Measurements from ENCODE around the gene ADAM12. TPM values are rescaled to one million over a fixed set of nuclear protein-coding genes. Genes with fewer than 3 reads are reported as not detected.

The ADAM12 gene
- total RNA-seq, 2 donors from 2014 or later: 0.14 to 1.9 TPM

- Histone ChIP-seq H3K27me3 (replicated peaks; ENCODE audit: insufficient read depth) (no peaks in the 10 kb centered on the region), H3K27ac (no peak overlapping the region), H3K36me3 (no peaks in the 10 kb centered on the region), H3K4me1 (replicated peaks) (no peaks in the 10 kb centered on the region), H3K9me3 (no peaks in the 10 kb centered on the region), H3K4me3 (no peak overlapping the region)
- TF ChIP-seq POLR2A (IDR thresholded peaks at IDR 0.05) (no peak), CTCF (IDR thresholded peaks at IDR 0.05) (no peak), POLR2AphosphoS5 (IDR thresholded peaks at IDR 0.05) (no peak)
- intact Hi-C loops (cut with DNase I): no loop called here
- no peak for DNase-seq (ENCODE audit: low spot score)
- WGBS: 85% methylated on average over 13 of the region's 13 CpGs
Observed at GRCh38 chr10:126199221-126199998, 188.9 kb downstream of the ADAM12 start.

GRCh38 chr10:126198681-126199080 is 189.6 kb downstream of the ADAM12 start:
- no peak overlapping the region for H3K4me3 ChIP-seq
- H3K9me3 ChIP-seq: no peaks in the 10 kb centered on the region
- H3K27ac ChIP-seq: no peak overlapping the region
- no peaks in the 10 kb centered on the region for H3K4me1 ChIP-seq (replicated peaks)
- no peak for TF ChIP-seq CTCF (IDR thresholded peaks at IDR 0.05)
- no peak for TF ChIP-seq POLR2AphosphoS5 (IDR thresholded peaks at IDR 0.05)
- no peak for TF ChIP-seq POLR2A (IDR thresholded peaks at IDR 0.05)
- no peaks in the 10 kb centered on the region for H3K36me3 ChIP-seq
- DNase-seq (ENCODE audit: low spot score): no peak
- intact Hi-C loops (cut with DNase I): no loop called here
- H3K27me3 ChIP-seq (replicated peaks; ENCODE audit: insufficient read depth): no peaks in the 10 kb centered on the region

GRCh38 chr10:126197036-126197543 is 191.2 kb downstream of the ADAM12 start:
- no peak for DNase-seq (ENCODE audit: low spot score)
- intact Hi-C loops (cut with DNase I): no loop called here
- no peak overlapping the region for H3K4me3 ChIP-seq
- no peaks in the 10 kb centered on the region for H3K4me1 ChIP-seq (replicated peaks)
- no peak for TF ChIP-seq CTCF (IDR thresholded peaks at IDR 0.05)
- no peak for TF ChIP-seq POLR2AphosphoS5 (IDR thresholded peaks at IDR 0.05)
- TF ChIP-seq POLR2A (IDR thresholded peaks at IDR 0.05): no peak
- no peaks in the 10 kb centered on the region for H3K27me3 ChIP-seq (replicated peaks; ENCODE audit: insufficient read depth)
- no peaks in the 10 kb centered on the region for H3K9me3 ChIP-seq
- WGBS: 89% methylated on average over 9 of the region's 9 CpGs
- H3K27ac ChIP-seq: no peak overlapping the region
- no peaks in the 10 kb centered on the region for H3K36me3 ChIP-seq

- DNase-seq (ENCODE audit: low spot score): no peak
- intact Hi-C loops (cut with DNase I): no loop called here
- Histone ChIP-seq H3K27ac (no peak overlapping the region), H3K9me3 (no peaks in the 10 kb centered on the region), H3K4me1 (replicated peaks) (no peaks in the 10 kb centered on the region), H3K36me3 (no peaks in the 10 kb centered on the region), H3K4me3 (no peak overlapping the region), H3K27me3 (replicated peaks; ENCODE audit: insufficient read depth) (no peaks in the 10 kb centered on the region)
- TF ChIP-seq POLR2A (IDR thresholded peaks at IDR 0.05) (no peak), POLR2AphosphoS5 (IDR thresholded peaks at IDR 0.05) (no peak), CTCF (IDR thresholded peaks at IDR 0.05) (no peak)
- 91% methylated on average over 3 of the region's 3 CpGs for WGBS
Observed at GRCh38 chr10:126196281-126196680, 192.0 kb downstream of the ADAM12 start.

GRCh38 chr10:126191192-126191591 is 197.1 kb downstream of the ADAM12 start:
- WGBS: 74% methylated on average over 4 of the region's 4 CpGs
- TF ChIP-seq POLR2A (IDR thresholded peaks at IDR 0.05) (no peak), POLR2AphosphoS5 (IDR thresholded peaks at IDR 0.05) (no peak), CTCF (IDR thresholded peaks at IDR 0.05) (no peak)
- Histone ChIP-seq H3K4me1 (replicated peaks) (no peaks in the 10 kb centered on the region), H3K4me3 (no peak overlapping the region), H3K36me3 (no peaks in the 10 kb centered on the region), H3K27me3 (replicated peaks; ENCODE audit: insufficient read depth) (no peaks in the 10 kb centered on the region), H3K9me3 (no peaks in the 10 kb centered on the region), H3K27ac (no peak overlapping the region)
- no peak for DNase-seq (ENCODE audit: low spot score)
- intact Hi-C loops (cut with DNase I): no loop called here

All from prostate gland (tissue), 2 donors.